GM19238 (cell line): ENCODE data around the gene PKM.

Experiments used
- DNase-seq: peaks from one replicate; pipeline ENCODE4 v3.0.0; 2011; ENCODE audit warnings: low spot score; ENCODE audit not compliant: insufficient read length

PKM gene

GRCh38 chr15:72156928-72157327, 74.1 kb downstream of the PKM start:
- DNase-seq: no peak

GRCh38 chr15:72155635-72156616, 75.1 kb downstream of the PKM start:
- DNase-seq: peak; percentile 68

- no peak for DNase-seq
Measured at GRCh38 chr15:72155003-72155621, 75.9 kb downstream of the PKM start.

GRCh38 chr15:72154316-72154715, 76.7 kb downstream of the PKM start:
- DNase-seq: no peak

- DNase-seq: no peak
Measured at GRCh38 chr15:72153269-72154000, 77.6 kb downstream of the PKM start.
